Endothelial cell (in vitro differentiated cells): ENCODE results near the gene FDXR. TPM values are rescaled to one million over a fixed set of nuclear protein-coding genes. Genes with fewer than 3 reads are reported as not detected.

Experiments
- DNase-seq: peaks from one replicate; pipeline ENCODE4 v3.0.0; 2021; ENCODE audit warnings: low spot score
- H3K27ac Mint-ChIP-seq: one replicate; pipeline ENCODE4 v1.8.0; 2021; ENCODE audit warnings: mixed read lengths, inconsistent platforms; ENCODE audit not compliant: unreplicated experiment
- H3K27me3 Mint-ChIP-seq: one replicate; pipeline ENCODE4 v1.8.0; 2021; ENCODE audit warnings: mild to moderate bottlenecking, moderate library complexity, mixed read lengths, inconsistent platforms; ENCODE audit not compliant: unreplicated experiment
- H3K36me3 Mint-ChIP-seq: one replicate; pipeline ENCODE4 v1.8.0; 2021; ENCODE audit warnings: mild to moderate bottlenecking, low read depth, mixed read lengths, inconsistent platforms; ENCODE audit not compliant: unreplicated experiment
- H3K4me1 Mint-ChIP-seq: one replicate; pipeline ENCODE4 v1.8.0; 2021; ENCODE audit warnings: mild to moderate bottlenecking, mixed read lengths, inconsistent platforms; ENCODE audit not compliant: unreplicated experiment
- H3K4me3 Mint-ChIP-seq: one replicate; pipeline ENCODE4 v1.8.0; 2021; ENCODE audit warnings: mild to moderate bottlenecking, mixed read lengths, inconsistent platforms; ENCODE audit not compliant: unreplicated experiment
- H3K9me3 Mint-ChIP-seq: one replicate; pipeline ENCODE4 v1.8.0; 2021; ENCODE audit warnings: mixed read lengths, inconsistent platforms; ENCODE audit not compliant: unreplicated experiment
- CTCF ChIP-seq: fragments of 200-600 bp; sonication (generic); IDR thresholded peaks from one replicate; pipeline ENCODE4 v1.5.0; 2021; ENCODE audit warnings: antibody characterized with exemption; ENCODE audit not compliant: unreplicated experiment
- total RNA-seq: library from RNA; stranded (reverse); fragmentation: NEBNext Ultra II Directional; extraction: Animal tissue kit (Norgen Biotek cat#: 25700); gene quantifications from one replicate; pipeline ENCODE4 v1.2.1, GENCODE V29; 2021; ENCODE audit not compliant: unreplicated experiment

Gene FDXR
- total RNA-seq, 1 donor from 2014 or later, result 22.1 TPM

GRCh38 chr17:74875155-74875976, 2.6 kb upstream of the FDXR start:
- H3K36me3 Mint-ChIP-seq, result peaks cover 5% of the 10 kb centered on the region
- peaks cover 23% of the 10 kb centered on the region for H3K4me1 Mint-ChIP-seq
- no peak for TF ChIP-seq CTCF
- H3K27me3 Mint-ChIP-seq, result peaks cover 22% of the 10 kb centered on the region
- H3K9me3 Mint-ChIP-seq, result no peaks in the 10 kb centered on the region
- no peak for DNase-seq
- peak overlapping the region; percentile 28 for H3K27ac Mint-ChIP-seq
- no peak overlapping the region for H3K4me3 Mint-ChIP-seq

GRCh38 chr17:74874615-74875037, 1.8 kb upstream of the FDXR start:
- Mint-ChIP-seq H3K27ac (no peak overlapping the region), H3K27me3 (peaks cover 22% of the 10 kb centered on the region), H3K4me3 (no peak overlapping the region), H3K9me3 (no peaks in the 10 kb centered on the region), H3K4me1 (peaks cover 23% of the 10 kb centered on the region), H3K36me3 (peaks cover 6% of the 10 kb centered on the region)
- DNase-seq, result no peak
- TF ChIP-seq CTCF, result no peak

GRCh38 chr17:74873874-74874614, 1.2 kb upstream of the FDXR start:
- peak overlapping the region; percentile 87 for H3K4me3 Mint-ChIP-seq
- H3K27ac Mint-ChIP-seq, result peak overlapping the region; percentile 85
- TF ChIP-seq CTCF, result no peak
- H3K9me3 Mint-ChIP-seq, result no peaks in the 10 kb centered on the region
- peaks cover 29% of the 10 kb centered on the region for H3K4me1 Mint-ChIP-seq
- H3K36me3 Mint-ChIP-seq, result peaks cover 11% of the 10 kb centered on the region
- H3K27me3 Mint-ChIP-seq, result peaks cover 24% of the 10 kb centered on the region
- no peak for DNase-seq

- Mint-ChIP-seq H3K9me3 (no peaks in the 10 kb centered on the region), H3K4me1 (peaks cover 36% of the 10 kb centered on the region), H3K36me3 (peaks cover 18% of the 10 kb centered on the region), H3K27me3 (peaks cover 27% of the 10 kb centered on the region), H3K4me3 (peak overlapping the region; percentile 87), H3K27ac (peak overlapping the region; percentile 85)
- DNase-seq, result peak; percentile 98
- no peak for TF ChIP-seq CTCF
Measured at GRCh38 chr17:74873037-74873873, 461 bp upstream of the FDXR start.
